Coronary artery (tissue), 2 donors: Measurements from ENCODE around the gene FHOD1.

ENCODE experiments used
- DNase-seq: peaks from one replicate; pipeline ENCODE4 v3.0.0-alpha.2; 2017; ENCODE audit warnings: low spot score
- H3K27ac ChIP-seq, 2 donors: fragments of 200-600 bp; sonication (generic); one replicate each; pipeline ENCODE4 v1.5.1; 2016 to 2019
- H3K4me3 ChIP-seq: fragments of 200-600 bp; sonication (generic); 2 replicates; pipeline ENCODE4 v1.5.1; 2016; ENCODE audit warnings: mild to moderate bottlenecking, moderate library complexity
- CTCF ChIP-seq: fragments of 200-600 bp; sonication (generic); IDR thresholded peaks from one replicate; pipeline ENCODE4 v1.5.1; 2019; ENCODE audit warnings: antibody characterized with exemption

The FHOD1 gene

GRCh38 chr16:67184453-67184994 is 62.8 kb downstream of the FHOD1 start:
- no peak for TF ChIP-seq CTCF
- Histone ChIP-seq H3K4me3 (peak overlapping the region; percentile 97), H3K27ac (peak overlapping the region; percentile 94 to 99)
- no peak for DNase-seq

GRCh38 chr16:67183627-67184452 is 63.4 kb downstream of the FHOD1 start, which contains the start of gene MATCAP1:
TSS of gene MATCAP1 (minus strand) at chr16:67183963. CDS start at chr16:67180610, 3,353 bp downstream.
- Histone ChIP-seq H3K27ac (peak within 1 kb of the TSS; percentile 94 to 99), H3K4me3 (peak within 1 kb of the TSS; percentile 97)
- TF ChIP-seq CTCF = no peak
- peak; percentile 97 for DNase-seq

GRCh38 chr16:67183284-67183626 is 64.0 kb downstream of the FHOD1 start:
- DNase-seq = no peak
- Histone ChIP-seq H3K4me3 (peak overlapping the region; percentile 97), H3K27ac (peak overlapping the region; percentile 94 to 99)
- no peak for TF ChIP-seq CTCF

- no peak for TF ChIP-seq CTCF
- DNase-seq = no peak
- Histone ChIP-seq H3K27ac (no peak overlapping the region), H3K4me3 (no peak overlapping the region)
These were observed 65.0 kb downstream of the FHOD1 start for GRCh38 chr16:67182288-67182687.

GRCh38 chr16:67181346-67181745 is 65.9 kb downstream of the FHOD1 start:
- TF ChIP-seq CTCF = no peak
- peak overlapping the region in 1 of 2 donors; percentile 61 for H3K27ac ChIP-seq
- no peak overlapping the region for H3K4me3 ChIP-seq
- DNase-seq = no peak

- no peak for DNase-seq
- no peak for TF ChIP-seq CTCF
- Histone ChIP-seq H3K27ac (no peak overlapping the region), H3K4me3 (no peak overlapping the region)
These were observed 67.1 kb downstream of the FHOD1 start for GRCh38 chr16:67180166-67180565.
